Body of pancreas (tissue), 4 donors: ENCODE measurements around the gene NRBP1.

Experiments
- CTCF ChIP-seq, 7 experiments: fragments of 450-650 bp in 4 of 7; fragments of 200-600 bp in 3 of 7; sonication (generic) in 3 of 7; IDR thresholded peaks; one replicate each; pipeline ENCODE4 v1.5.1; 2016 to 2019; ENCODE audit warnings: antibody characterized with exemption in 7 of 7
- POLR2A ChIP-seq, 3 donors: fragments of 450-650 bp; IDR thresholded peaks; one replicate each; pipeline ENCODE4 v1.6.1; 2016; ENCODE audit warnings: antibody characterized with exemption in 3 of 3, mild to moderate bottlenecking in 2 of 3

DNA sequence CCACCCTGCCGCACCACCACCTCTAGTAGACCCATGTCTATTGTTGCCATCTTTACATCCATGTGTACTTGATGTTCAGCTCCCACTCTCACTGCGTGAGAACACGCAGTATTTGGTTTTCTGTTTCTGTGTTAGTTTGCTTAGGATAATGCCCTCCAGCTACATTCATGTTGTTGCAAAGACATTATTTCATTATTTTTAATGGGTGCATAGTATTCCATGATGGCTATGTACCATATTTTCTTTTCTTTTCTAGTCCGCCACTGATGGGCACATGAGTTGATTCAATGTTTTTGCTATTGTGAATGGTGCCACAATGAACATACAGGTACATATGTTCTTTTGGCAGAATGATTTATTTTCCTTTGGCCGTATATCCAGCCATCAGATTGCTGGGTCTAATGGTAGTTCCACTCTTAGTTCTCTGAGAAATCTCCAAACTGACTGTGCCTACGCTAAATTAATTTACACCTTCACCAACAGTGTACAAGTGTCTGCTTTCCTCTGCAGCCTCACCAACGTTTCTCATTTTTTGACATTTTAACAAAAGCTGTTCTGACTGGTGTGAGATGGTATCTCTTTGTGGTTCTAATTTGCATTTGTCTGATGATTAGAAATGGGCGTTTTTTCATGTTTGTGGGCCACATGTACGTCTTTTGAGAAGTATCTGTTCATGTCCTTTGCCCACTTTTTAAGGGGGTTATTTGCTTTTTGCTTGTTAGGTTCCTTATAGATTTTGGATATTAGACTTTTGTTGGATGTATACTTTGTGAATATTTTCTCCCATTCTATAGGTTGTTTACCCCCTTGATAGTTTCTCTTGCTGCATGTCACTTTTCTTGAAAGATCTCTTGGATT lies 37.4 kb upstream of the NRBP1 start:
- TF ChIP-seq CTCF (IDR thresholded peaks at IDR 0.05) (no peak), POLR2A (IDR thresholded peaks at IDR 0.05) (no peak)
